ENCODE measurements around the gene MACO1.

Gene MACO1

GRCh38 chr1:25544819-25545218 lies 114.1 kb downstream of the MACO1 start:
- DNase-seq, result no peak

GRCh38 chr1:25545767-25546166 lies 115.1 kb downstream of the MACO1 start:
- no peak for DNase-seq

- no peak for DNase-seq
Observed at GRCh38 chr1:25546193-25546592, 115.5 kb downstream of the MACO1 start.

GRCh38 chr1:25548601-25549000 lies 117.9 kb downstream of the MACO1 start:
- no peak for DNase-seq

GRCh38 chr1:25549273-25550154 lies 118.8 kb downstream of the MACO1 start:
- peak; percentile 88 for DNase-seq

Data from hematopoietic multipotent progenitor cell treated with erythropoietin and hydrocortisone succinate and interleukin-3 and kit ligand, for 8 days (in vitro differentiated cells).